KOPT-K1 (cell line): ENCODE measurements around the gene MYO18A.

ENCODE experiments used
- H3K27ac ChIP-seq: fragments of 200-600 bp; sonication (generic); 2 replicates; pipeline ENCODE4 v1.5.1; 2016; ENCODE audit warnings: antibody characterized with exemption, mild to moderate bottlenecking, low read depth, low read length; ENCODE audit not compliant: poor library complexity, severe bottlenecking
- H3K36me3 ChIP-seq: fragments of 200-600 bp; sonication (generic); 2 replicates; pipeline ENCODE4 v1.5.1; 2017; ENCODE audit warnings: antibody characterized with exemption, mild to moderate bottlenecking, low read length, moderate library complexity; ENCODE audit not compliant: insufficient read depth
- H3K9me3 ChIP-seq: fragments of 200-600 bp; sonication (generic); 2 replicates; pipeline ENCODE4 v1.5.1; 2017; ENCODE audit warnings: antibody characterized with exemption, low read length, mild to moderate bottlenecking; ENCODE audit not compliant: insufficient read depth, poor library complexity, severe bottlenecking

The MYO18A gene

GRCh38 chr17:29120433-29120832 is 59.8 kb downstream of the MYO18A start:
- H3K9me3 ChIP-seq: no peaks in the 10 kb centered on the region
- no peak overlapping the region for H3K27ac ChIP-seq
- H3K36me3 ChIP-seq: peaks cover 91% of the 10 kb centered on the region

- Histone ChIP-seq H3K36me3 (peaks cover 91% of the 10 kb centered on the region), H3K27ac (no peak overlapping the region)
Observed at GRCh38 chr17:29119265-29119664, 60.9 kb downstream of the MYO18A start.

GRCh38 chr17:29116804-29117753 is 63.1 kb downstream of the MYO18A start:
- Histone ChIP-seq H3K27ac (no peak overlapping the region), H3K36me3 (peaks cover 98% of the 10 kb centered on the region), H3K9me3 (no peaks in the 10 kb centered on the region)

More at GRCh38 chr17:29119265-29119664, 60.9 kb downstream of the MYO18A start:
- no peaks in the 10 kb centered on the region for H3K9me3 ChIP-seq

DNA sequence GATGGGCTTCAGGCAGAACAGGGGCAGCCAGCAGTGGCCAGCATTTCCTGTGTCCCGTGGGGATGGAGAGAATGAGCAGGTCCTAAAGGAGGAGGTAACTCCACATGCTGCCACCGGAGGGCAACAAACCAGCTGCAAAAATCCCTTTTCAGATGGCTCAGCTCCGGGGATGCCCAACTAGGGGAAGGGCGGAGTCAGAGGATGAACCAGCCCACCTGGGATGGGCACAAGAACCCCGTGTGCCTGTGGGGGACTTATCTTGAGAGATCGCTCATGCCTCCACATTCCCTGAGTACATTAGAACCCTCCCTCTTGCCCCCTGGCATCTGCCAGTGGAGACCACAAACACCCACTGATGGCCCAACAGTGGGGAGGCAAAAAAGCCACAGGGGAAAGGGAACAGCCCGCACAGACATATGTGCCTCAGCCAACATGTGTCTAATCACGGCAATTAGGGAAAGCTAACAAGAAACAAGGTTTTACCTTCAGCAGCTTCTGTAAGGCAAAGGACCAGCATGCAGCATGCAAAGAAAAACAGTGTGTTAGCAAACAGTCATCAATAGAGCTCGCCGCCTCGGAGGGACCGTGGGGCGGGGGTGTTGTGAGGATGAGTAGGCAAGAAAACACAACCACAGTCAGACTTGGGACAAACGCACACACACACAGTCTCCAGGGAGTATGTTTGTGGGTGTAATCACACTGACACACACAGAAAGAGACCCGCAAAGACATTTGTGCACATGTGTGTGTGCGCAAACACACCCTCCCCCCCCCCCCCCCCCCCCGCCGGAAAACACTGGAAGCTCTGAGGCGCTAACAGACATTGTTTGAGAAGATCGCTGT is 64.0 kb downstream of the MYO18A start:
- no peak overlapping the region for H3K27ac ChIP-seq
- peaks cover 98% of the 10 kb centered on the region for H3K36me3 ChIP-seq
- no peaks in the 10 kb centered on the region for H3K9me3 ChIP-seq

GRCh38 chr17:29115435-29115834 is 64.8 kb downstream of the MYO18A start:
- peaks cover 98% of the 10 kb centered on the region for H3K36me3 ChIP-seq
- H3K9me3 ChIP-seq: no peaks in the 10 kb centered on the region
- H3K27ac ChIP-seq: no peak overlapping the region

DNA sequence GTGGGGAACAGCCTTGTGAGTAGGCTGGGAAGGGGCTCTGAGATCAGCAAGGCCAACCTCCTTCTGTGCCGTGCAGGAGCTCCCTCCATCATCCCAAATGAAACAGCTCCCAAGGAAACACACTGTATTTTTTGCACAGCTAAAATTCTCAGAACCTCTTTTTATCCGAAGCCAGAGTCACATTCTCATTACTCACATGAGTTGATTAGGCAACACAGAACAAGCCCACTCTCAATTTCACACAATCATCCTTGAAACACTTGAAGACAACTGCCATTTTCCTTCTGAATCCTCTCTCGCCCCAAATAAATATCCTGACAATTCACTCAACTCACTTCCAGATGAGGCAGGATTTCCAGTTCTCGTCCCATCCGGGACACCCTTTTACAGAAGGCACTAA is 66.1 kb downstream of the MYO18A start:
- Histone ChIP-seq H3K9me3 (no peaks in the 10 kb centered on the region), H3K36me3 (peaks cover 98% of the 10 kb centered on the region), H3K27ac (no peak overlapping the region)

DNA sequence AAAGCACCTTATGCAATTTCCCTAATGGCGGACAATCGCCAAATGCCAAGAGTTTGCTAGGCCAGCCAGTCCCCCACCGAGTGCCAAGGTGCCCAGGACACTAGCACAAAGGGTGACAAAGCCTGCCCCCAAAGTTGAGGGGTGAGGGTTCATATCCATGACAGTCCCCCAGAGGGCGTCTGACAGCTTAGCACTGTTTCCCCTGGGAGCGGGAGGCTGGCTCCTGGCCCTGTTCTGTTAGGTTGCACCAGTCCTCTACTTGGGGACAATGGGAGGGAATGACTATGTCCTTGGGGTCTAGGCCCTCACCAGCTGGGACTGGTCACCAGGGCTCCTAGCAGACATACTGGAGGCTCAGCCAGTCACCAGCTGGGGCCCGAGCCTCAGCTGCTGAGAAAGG is 66.9 kb downstream of the MYO18A start:
- no peak overlapping the region for H3K27ac ChIP-seq

GRCh38 chr17:29112771-29113295 is 67.4 kb downstream of the MYO18A start:
- no peaks in the 10 kb centered on the region for H3K9me3 ChIP-seq
- no peak overlapping the region for H3K27ac ChIP-seq
- peaks cover 98% of the 10 kb centered on the region for H3K36me3 ChIP-seq

More for the DNA sequence above, 66.9 kb downstream of the MYO18A start:
- Histone ChIP-seq H3K9me3 (no peaks in the 10 kb centered on the region), H3K36me3 (peaks cover 98% of the 10 kb centered on the region)

DNA sequence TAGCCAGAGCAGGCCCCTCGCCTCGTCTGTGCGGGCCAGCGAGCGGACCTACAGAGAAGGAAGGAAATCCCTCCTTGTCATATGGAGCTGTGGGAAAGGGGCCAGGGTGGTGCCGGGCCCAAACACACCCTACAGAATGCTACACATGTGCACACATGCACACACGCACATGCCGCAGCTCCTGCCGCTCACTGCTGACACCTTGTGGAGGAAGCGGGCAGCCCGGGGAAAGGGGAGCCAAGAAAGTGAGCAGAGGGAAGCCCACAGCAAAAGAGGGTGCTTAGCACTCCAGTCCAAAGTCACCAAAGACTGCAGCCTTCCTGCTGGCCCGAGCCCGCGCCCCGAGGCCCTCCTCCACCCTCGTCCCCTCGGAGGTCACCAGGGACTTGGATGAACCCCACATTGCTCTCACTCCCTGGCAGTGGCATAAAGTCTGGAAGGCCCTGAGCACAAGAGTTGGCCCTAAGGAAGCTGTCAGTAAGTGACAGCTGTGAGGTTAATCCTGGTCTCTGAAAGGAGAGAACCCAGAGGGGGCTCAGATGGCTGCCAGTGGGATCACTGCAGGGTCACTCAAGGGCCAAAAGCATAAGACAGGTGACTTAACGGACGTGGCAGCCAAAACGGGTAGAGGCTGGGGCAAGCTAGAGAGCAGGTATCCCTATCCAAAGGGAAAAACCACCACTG is 68.2 kb downstream of the MYO18A start:
- Histone ChIP-seq H3K27ac (no peak overlapping the region), H3K9me3 (no peaks in the 10 kb centered on the region), H3K36me3 (peaks cover 99% of the 10 kb centered on the region)

DNA sequence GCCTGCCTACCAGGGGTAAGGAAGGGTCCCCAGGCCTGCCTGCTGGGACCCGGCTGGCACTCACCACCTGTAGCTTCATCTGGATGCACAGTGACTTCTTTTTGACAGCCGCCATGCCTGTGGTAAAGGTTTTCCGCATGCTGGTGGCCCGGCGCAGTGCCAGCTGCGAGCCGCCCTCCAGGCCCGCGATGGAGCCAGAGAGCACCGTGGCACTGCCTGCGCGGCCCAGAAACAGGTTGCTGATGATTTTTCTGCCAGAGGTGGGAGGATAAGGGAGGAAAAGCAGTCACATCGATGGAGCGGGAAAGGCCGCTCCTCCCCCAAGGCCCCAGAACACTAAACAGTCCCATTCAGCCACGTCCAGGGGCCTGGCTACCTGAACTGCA is 69.8 kb downstream of the MYO18A start:
- H3K9me3 ChIP-seq: no peaks in the 10 kb centered on the region
- no peak overlapping the region for H3K27ac ChIP-seq
- peaks cover 100% of the 10 kb centered on the region for H3K36me3 ChIP-seq

- H3K36me3 ChIP-seq: peaks cover 99% of the 10 kb centered on the region
- no peak overlapping the region for H3K27ac ChIP-seq
- H3K9me3 ChIP-seq: no peaks in the 10 kb centered on the region
Observed at GRCh38 chr17:29109477-29110371, 70.5 kb downstream of the MYO18A start.

- no peak overlapping the region for H3K27ac ChIP-seq
- H3K36me3 ChIP-seq: peaks cover 99% of the 10 kb centered on the region
Observed at GRCh38 chr17:29108823-29109476, 71.2 kb downstream of the MYO18A start.

GRCh38 chr17:29107933-29108822 is 72.0 kb downstream of the MYO18A start:
- peaks cover 99% of the 10 kb centered on the region for H3K36me3 ChIP-seq
- no peak overlapping the region for H3K27ac ChIP-seq
- H3K9me3 ChIP-seq: no peaks in the 10 kb centered on the region

More at GRCh38 chr17:29108823-29109476, 71.2 kb downstream of the MYO18A start:
- H3K9me3 ChIP-seq: no peaks in the 10 kb centered on the region
